H9 (cell line): Measurements from ENCODE around the gene CD86. TPM values are rescaled to one million over a fixed set of nuclear protein-coding genes. Genes with fewer than 3 reads are reported as not detected.

ENCODE experiments used
- DNase-seq: peaks from one replicate; pipeline ENCODE4 v3.0.0-alpha.2; 2017
- H2AFZ ChIP-seq: one replicate; pipeline ENCODE4 v1.6.1; 2013; ENCODE audit warnings: mild to moderate bottlenecking, low read length, control low read depth, moderate library complexity
- H2AK5ac ChIP-seq: 2 replicates; pipeline ENCODE4 v1.6.1; 2013; ENCODE audit warnings: low read length, control low read depth, mixed read lengths; ENCODE audit not compliant: insufficient read length
- H2BK120ac ChIP-seq: one replicate; pipeline ENCODE4 v1.6.1; 2013; ENCODE audit warnings: low read depth, mild to moderate bottlenecking, low read length, control low read depth, inconsistent platforms; ENCODE audit not compliant: poor library complexity, severe bottlenecking
- H2BK12ac ChIP-seq: 2 replicates; pipeline ENCODE4 v1.6.1; 2013; ENCODE audit warnings: low read length, control low read depth, mixed read lengths, low read depth; ENCODE audit not compliant: insufficient read length
- H2BK15ac ChIP-seq: 2 replicates; pipeline ENCODE4 v1.6.1; 2013; ENCODE audit warnings: low read depth, low read length, control low read depth
- H2BK20ac ChIP-seq: one replicate; pipeline ENCODE4 v1.6.1; 2013; ENCODE audit warnings: low read depth, mild to moderate bottlenecking, low read length, control low read depth, inconsistent platforms; ENCODE audit not compliant: poor library complexity, severe bottlenecking
- H2BK5ac ChIP-seq: 2 replicates; pipeline ENCODE4 v1.6.1; 2013; ENCODE audit warnings: low read length, control low read depth, mixed read lengths; ENCODE audit not compliant: insufficient read length
- H3K14ac ChIP-seq: 2 replicates; pipeline ENCODE4 v1.6.1; 2013; ENCODE audit warnings: low read length, control low read depth; ENCODE audit not compliant: insufficient read depth
- H3K18ac ChIP-seq: 2 replicates; pipeline ENCODE4 v1.6.1; 2013; ENCODE audit warnings: low read depth, mild to moderate bottlenecking, mixed read lengths, low read length, control low read depth; ENCODE audit not compliant: insufficient read length
- H3K23ac ChIP-seq: 2 replicates; pipeline ENCODE4 v1.6.1; 2013; ENCODE audit warnings: low read length, control low read depth, mixed read lengths, low read depth; ENCODE audit not compliant: insufficient read length
- H3K23me2 ChIP-seq: 2 replicates; pipeline ENCODE4 v1.6.1; 2013; ENCODE audit warnings: low read depth, mild to moderate bottlenecking, mixed read lengths, low read length, control low read depth; ENCODE audit not compliant: insufficient read length, poor library complexity, severe bottlenecking
- H3K27ac ChIP-seq: 2 replicates; pipeline ENCODE4 v1.5.1; 2013; ENCODE audit warnings: low read length, control low read depth, mixed read lengths, low read depth; ENCODE audit not compliant: insufficient read length
- H3K27me3 ChIP-seq: 2 replicates; pipeline ENCODE4 v1.6.1; 2013; ENCODE audit warnings: low read length, control low read depth, inconsistent platforms; ENCODE audit not compliant: insufficient read depth
- H3K4ac ChIP-seq: 2 replicates; pipeline ENCODE4 v1.6.1; 2013; ENCODE audit warnings: low read depth, mild to moderate bottlenecking, control low read depth, inconsistent platforms, low read length, moderate library complexity
- H3K4me1 ChIP-seq: 2 replicates; pipeline ENCODE4 v1.6.1; 2013; ENCODE audit warnings: low read length, control low read depth, inconsistent platforms; ENCODE audit not compliant: insufficient read depth
- H3K4me2 ChIP-seq: 2 replicates; pipeline ENCODE4 v1.6.1; 2013; ENCODE audit warnings: low read length, control low read depth, mixed read lengths; ENCODE audit not compliant: insufficient read length, insufficient read depth
- H3K56ac ChIP-seq: 2 replicates; pipeline ENCODE4 v1.6.1; 2013; ENCODE audit warnings: low read depth, mild to moderate bottlenecking, mixed read lengths, low read length, control low read depth; ENCODE audit not compliant: insufficient read length
- H3K79me1 ChIP-seq: 2 replicates; pipeline ENCODE4 v1.6.1; 2013; ENCODE audit warnings: low read depth, mild to moderate bottlenecking, moderate library complexity, low read length, control low read depth, inconsistent platforms; ENCODE audit not compliant: insufficient read depth, poor library complexity, severe bottlenecking
- H3K79me2 ChIP-seq: 2 replicates; pipeline ENCODE4 v1.6.1; 2013; ENCODE audit warnings: low read length, control low read depth, inconsistent platforms; ENCODE audit not compliant: insufficient read depth
- H3K9ac ChIP-seq: 2 replicates; pipeline ENCODE4 v1.6.1; 2013; ENCODE audit warnings: low read length, control low read depth, mixed read lengths; ENCODE audit not compliant: insufficient read length; ENCODE audit errors: extremely low read depth
- H3K9me3 ChIP-seq: one replicate; pipeline ENCODE4 v1.6.1; 2013; ENCODE audit warnings: low read depth, low read length, inconsistent platforms; ENCODE audit not compliant: control insufficient read depth
- H3T11ph ChIP-seq: one replicate; pipeline ENCODE4 v1.6.1; 2013; ENCODE audit warnings: mild to moderate bottlenecking, low read length, control low read depth, inconsistent platforms
- H4K20me1 ChIP-seq: one replicate; pipeline ENCODE4 v1.6.1; 2013; ENCODE audit not compliant: control insufficient read depth, insufficient read length, insufficient read depth
- H4K5ac ChIP-seq: 2 replicates; pipeline ENCODE4 v1.6.1; 2013; ENCODE audit warnings: low read depth, mild to moderate bottlenecking, mixed read lengths, low read length, control low read depth; ENCODE audit not compliant: insufficient read length
- H4K8ac ChIP-seq: replicated peaks from 2 replicates; pipeline ENCODE4 v1.6.1; 2013; ENCODE audit warnings: low read length, control low read depth, mixed read lengths, low read depth; ENCODE audit not compliant: insufficient read length
- H4K91ac ChIP-seq: 2 replicates; pipeline ENCODE4 v1.6.1; 2013; ENCODE audit warnings: low read depth, mild to moderate bottlenecking, moderate library complexity, mixed read lengths, low read length, control low read depth; ENCODE audit not compliant: insufficient read length
- H3K27ac Mint-ChIP-seq, 3 experiments: 2 replicates in 2 of 3; 3 replicates in 1 of 3; pipeline ENCODE4 v1.8.0; 2020 to 2021; ENCODE audit warnings: mixed read lengths in 3 of 3, mild to moderate bottlenecking in 1 of 3, moderate library complexity in 1 of 3
- H3K27me3 Mint-ChIP-seq: 2 replicates; pipeline ENCODE4 v1.8.0; 2021; ENCODE audit warnings: low read depth, mild to moderate bottlenecking, moderate library complexity, mixed read lengths
- H3K36me3 Mint-ChIP-seq, 3 experiments: 2 replicates in 2 of 3; 3 replicates in 1 of 3; pipeline ENCODE4 v1.8.0; 2020 to 2021; ENCODE audit warnings: low read depth in 3 of 3, mixed read lengths in 3 of 3; ENCODE audit not compliant: insufficient read depth in 1 of 3
- H3K4me1 Mint-ChIP-seq, 2 experiments: 2 replicates each; pipeline ENCODE4 v1.8.0; 2020; ENCODE audit warnings: mixed read lengths in 2 of 2
- H3K4me3 Mint-ChIP-seq, 2 experiments: 2 replicates in 1 of 2; 3 replicates in 1 of 2; pipeline ENCODE4 v1.8.0; 2020 to 2021; ENCODE audit warnings: mild to moderate bottlenecking in 2 of 2, mixed read lengths in 2 of 2, moderate library complexity in 1 of 2
- H3K9me3 Mint-ChIP-seq, 2 experiments: 2 replicates in 1 of 2; 3 replicates in 1 of 2; pipeline ENCODE4 v1.8.0; 2020; ENCODE audit warnings: mild to moderate bottlenecking in 2 of 2, mixed read lengths in 2 of 2, moderate library complexity in 1 of 2
- CTCF ChIP-seq: fragments of 200-600 bp; sonication (generic); conservative IDR thresholded peaks from 3 replicates; pipeline ENCODE4 v1.8.0; 2021; ENCODE audit warnings: antibody characterized with exemption, mild to moderate bottlenecking
- WGBS: extraction: QIAGEN DNeasy Blood & Tissue Kit; methylation state at CpG from one replicate; pipeline ENCODE4 v1.1.7; 2013; ENCODE audit warnings: missing lambda C conversion rate, low lambda C conversion rate, mixed read lengths; ENCODE audit not compliant: insufficient read length; ENCODE audit errors: extremely low coverage; 5-methylcytosine and 5-hydroxymethylcytosine counted together
- total RNA-seq: library from RNA; stranded (reverse); gene quantifications from 2 replicates; pipeline ENCODE4 v1.2.1, GENCODE V29; 2021

Gene CD86
- total RNA-seq, 1 experiment from 2014 or later: not detected

- H3K4me3 Mint-ChIP-seq: no peak overlapping the region
- Histone ChIP-seq H4K91ac (no peak overlapping the region), H4K5ac (no peak overlapping the region), H3K4me2 (no peak overlapping the region), H3K79me2 (no peaks in the 10 kb centered on the region), H3K4me1 (no peaks in the 10 kb centered on the region), H3T11ph (no peak overlapping the region), H2BK12ac (no peak overlapping the region), H2BK15ac (no peak overlapping the region), H4K8ac (no peak overlapping the region), H3K4ac (no peak overlapping the region), H3K9ac (no peak overlapping the region), H2AFZ (no peak overlapping the region), H3K9me3 (no peaks in the 10 kb centered on the region), H3K27me3 (no peaks in the 10 kb centered on the region), H2BK5ac (no peak overlapping the region), H3K23ac (no peak overlapping the region), H2AK5ac (no peak overlapping the region), H4K20me1 (no peaks in the 10 kb centered on the region), H2BK120ac (no peak overlapping the region), H2BK20ac (no peak overlapping the region), H3K79me1 (no peaks in the 10 kb centered on the region), H3K18ac (no peak overlapping the region), H3K23me2 (no peaks in the 10 kb centered on the region), H3K27ac (no peak overlapping the region), H3K14ac (no peak overlapping the region), H3K56ac (no peak overlapping the region)
- no peak for TF ChIP-seq CTCF
- H3K27ac Mint-ChIP-seq: no peak overlapping the region
- no CpG with 5 or more reads among the region's 2 CpGs for WGBS
- H3K4me1 Mint-ChIP-seq: peaks cover 0 to 9% of the 10 kb centered on the region in 2 experiments; a peak in 2 of 4 replicates
- no peak for DNase-seq
- no peaks in the 10 kb centered on the region for H3K36me3 Mint-ChIP-seq
- no peaks in the 10 kb centered on the region; the same call in 1 of the 2 replicates for H3K27me3 Mint-ChIP-seq
- H3K9me3 Mint-ChIP-seq: no peaks in the 10 kb centered on the region
These were observed 50.5 kb downstream of the CD86 start for GRCh38 chr3:122105626-122106025.
